Measurements from ENCODE around the gene OR7A10.

Gene OR7A10

GRCh38 chr19:14848822-14849221 lies at the start of gene OR7A10:
TSS of gene OR7A10 (minus strand) at chr19:14848922. CDS start at chr19:14841877, 7,045 bp downstream.
- FAIRE-seq (no peak), DNase-seq (ENCODE audit: insufficient read length, low spot score) (no peak)

GRCh38 chr19:14890643-14891379 lies 42.1 kb upstream of the OR7A10 start:
- FAIRE-seq (no peak), DNase-seq (ENCODE audit: insufficient read length, low spot score) (no peak)

- no peak for DNase-seq (ENCODE audit: insufficient read length, low spot score)
- no peak for FAIRE-seq
Observed at GRCh38 chr19:14889994-14890642, 41.4 kb upstream of the OR7A10 start.

DNA sequence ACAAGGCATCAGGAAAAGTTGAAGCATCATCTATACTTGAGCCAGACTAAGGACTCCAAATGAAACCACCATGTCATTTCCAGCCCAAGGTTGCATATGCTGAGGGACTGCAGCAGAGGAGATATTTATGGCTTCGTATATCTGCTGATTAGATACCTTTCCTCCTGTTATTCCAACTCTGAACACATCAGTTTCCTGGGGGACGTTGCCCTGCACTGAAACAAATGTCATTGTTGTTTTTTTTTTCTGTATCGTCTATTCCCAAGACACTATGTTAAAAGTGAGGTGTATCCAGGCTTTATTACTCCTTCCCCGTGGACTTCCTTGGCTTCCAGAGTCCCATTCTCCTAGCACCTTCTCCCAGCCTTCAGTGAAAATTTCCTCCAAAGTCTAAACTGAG lies 37.3 kb upstream of the OR7A10 start, which contains the start of gene OR7A17:
OR7A17 (minus strand) TSS at position 101 of the 400 bp plus-strand sequence. CDS start 4,777 bp downstream, outside the sequence.
- no peak for FAIRE-seq

DNA sequence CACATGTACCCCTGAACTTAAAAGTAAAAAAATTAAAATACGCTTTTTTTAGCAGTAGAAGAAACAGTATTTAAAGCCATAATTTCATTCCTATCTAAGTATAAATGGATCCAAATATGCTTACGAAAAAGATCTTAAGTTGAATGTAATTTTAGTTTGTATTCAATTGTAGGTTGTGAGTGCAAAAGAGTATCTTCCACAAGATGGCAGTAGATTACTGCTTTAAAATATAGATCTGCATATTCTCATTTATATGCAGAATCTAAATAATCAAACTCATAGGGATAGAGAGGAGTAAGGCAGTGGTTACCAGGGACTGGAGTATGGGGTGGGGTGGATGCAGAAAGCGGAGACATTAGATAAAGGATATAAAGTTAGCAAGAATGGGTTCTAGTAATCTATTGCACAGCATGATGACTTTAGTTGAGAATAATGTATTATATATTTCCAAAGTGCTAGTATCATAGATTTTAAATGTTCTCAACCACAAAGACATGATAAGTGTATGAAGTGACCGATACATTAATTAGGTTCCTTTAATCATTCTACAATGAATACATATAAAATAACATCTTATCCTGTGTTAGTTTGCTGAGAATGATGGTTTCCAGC lies 23.0 kb upstream of the OR7A10 start:
- FAIRE-seq (no peak), DNase-seq (ENCODE audit: insufficient read length, low spot score) (peak; percentile 21)

More for the DNA sequence above, 37.3 kb upstream of the OR7A10 start, which contains the start of gene OR7A17:
- DNase-seq (ENCODE audit: insufficient read length, low spot score): no peak

- FAIRE-seq: no peak
- no peak for DNase-seq (ENCODE audit: insufficient read length, low spot score)
Observed at GRCh38 chr19:14868497-14868896, 19.8 kb upstream of the OR7A10 start.

GRCh38 chr19:14843578-14843977 lies 5.1 kb downstream of the OR7A10 start:
- DNase-seq (ENCODE audit: insufficient read length, low spot score) (no peak), FAIRE-seq (no peak)

- FAIRE-seq (no peak), DNase-seq (ENCODE audit: insufficient read length, low spot score) (no peak)
Observed at GRCh38 chr19:14843169-14843568, 5.6 kb downstream of the OR7A10 start.

DNA sequence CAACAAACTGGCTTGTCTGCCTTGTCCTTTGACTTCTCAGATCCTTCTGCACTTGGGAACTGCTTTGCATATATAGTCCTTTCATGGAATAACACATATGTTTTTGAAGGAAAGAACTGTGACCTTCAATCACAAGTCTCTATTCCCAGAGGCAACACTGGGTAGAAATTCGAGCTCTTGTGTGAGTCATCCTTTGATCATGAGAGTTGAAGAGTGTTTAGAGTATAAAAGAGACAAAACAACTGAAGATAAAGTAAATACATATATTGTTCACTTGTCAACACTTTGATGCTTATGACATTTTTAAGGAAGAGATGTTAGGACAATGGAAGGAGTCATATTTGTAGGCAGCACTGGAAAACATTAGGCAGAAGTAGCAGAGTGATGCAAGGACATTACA lies 8.5 kb downstream of the OR7A10 start:
- DNase-seq (ENCODE audit: insufficient read length, low spot score): no peak
- FAIRE-seq: no peak

DNA sequence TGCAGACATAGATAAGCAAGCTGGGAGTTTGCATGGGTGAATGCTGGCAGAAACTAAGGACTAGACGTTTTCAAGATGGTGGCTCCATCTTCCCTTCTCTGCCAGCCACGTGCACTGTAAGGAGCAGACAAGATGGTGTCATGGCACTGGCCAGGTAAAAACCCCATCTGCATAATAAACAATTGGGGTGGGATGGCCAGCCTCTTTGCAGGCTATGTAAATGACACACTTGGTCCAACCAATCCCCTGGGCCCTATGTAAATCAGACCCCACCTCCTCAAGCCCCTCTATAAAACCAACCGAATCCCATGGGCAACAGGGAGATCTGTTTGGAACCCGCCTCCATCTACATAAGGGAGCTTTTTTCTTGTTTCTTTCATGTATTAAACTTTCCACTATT lies 11.3 kb downstream of the OR7A10 start:
- FAIRE-seq (no peak), DNase-seq (ENCODE audit: insufficient read length, low spot score) (no peak)

DNA sequence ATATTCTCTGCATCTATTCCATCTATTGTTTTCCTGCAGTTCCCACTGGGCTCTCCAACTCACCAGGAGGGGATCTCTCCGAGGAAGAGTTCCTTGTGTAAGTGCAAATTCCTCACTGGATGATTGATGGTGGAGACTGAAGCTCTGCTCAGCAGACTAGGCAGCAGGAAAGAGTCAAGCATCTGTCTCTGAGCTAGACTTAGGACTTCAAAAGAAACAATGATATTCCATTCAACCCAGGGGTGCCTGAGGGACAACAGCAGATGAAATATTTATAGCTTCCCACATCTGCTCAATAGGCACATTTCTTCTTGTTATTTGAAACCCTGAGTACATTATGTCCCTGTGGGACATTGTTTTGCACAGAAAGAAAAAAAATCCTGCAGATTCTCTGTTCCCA lies 13.7 kb downstream of the OR7A10 start, which contains the start of the genes OR7A5 and OR7C1:
OR7A5 (minus strand) TSS at position 175 of the 400 bp plus-strand sequence. CDS start 6,944 bp downstream, outside the sequence.
OR7C1 (minus strand) TSS at position 175 of the 400 bp plus-strand sequence. CDS start 35,049 bp downstream, outside the sequence.
- FAIRE-seq: no peak
- no peak for DNase-seq (ENCODE audit: insufficient read length, low spot score)

DNA sequence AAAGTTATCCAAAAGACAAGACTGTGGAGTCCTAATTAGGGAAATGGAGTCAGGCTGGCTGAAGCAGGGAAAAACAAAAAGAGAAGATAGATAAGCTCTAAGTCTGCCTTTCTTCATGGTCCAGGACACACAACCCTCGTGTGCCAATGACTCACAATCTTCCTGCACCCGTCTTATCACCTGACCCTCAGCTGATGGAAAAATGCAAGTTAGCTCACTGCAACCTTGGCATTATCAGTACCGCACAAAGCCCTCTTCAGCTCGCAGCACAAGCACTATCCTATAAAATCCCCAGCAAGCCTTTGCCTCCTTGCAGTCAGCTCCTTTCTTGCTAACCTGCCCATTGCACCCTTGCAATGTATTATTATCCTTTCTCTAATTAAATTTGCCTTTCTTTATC lies 18.0 kb downstream of the OR7A10 start:
- DNase-seq (ENCODE audit: insufficient read length, low spot score): no peak
- FAIRE-seq: no peak

- DNase-seq (ENCODE audit: insufficient read length, low spot score): no peak
- FAIRE-seq: no peak
Observed at GRCh38 chr19:14826006-14826405, 22.7 kb downstream of the OR7A10 start.

GRCh38 chr19:14821937-14822336 lies 26.8 kb downstream of the OR7A10 start:
- FAIRE-seq (no peak), DNase-seq (ENCODE audit: insufficient read length, low spot score) (no peak)

DNA sequence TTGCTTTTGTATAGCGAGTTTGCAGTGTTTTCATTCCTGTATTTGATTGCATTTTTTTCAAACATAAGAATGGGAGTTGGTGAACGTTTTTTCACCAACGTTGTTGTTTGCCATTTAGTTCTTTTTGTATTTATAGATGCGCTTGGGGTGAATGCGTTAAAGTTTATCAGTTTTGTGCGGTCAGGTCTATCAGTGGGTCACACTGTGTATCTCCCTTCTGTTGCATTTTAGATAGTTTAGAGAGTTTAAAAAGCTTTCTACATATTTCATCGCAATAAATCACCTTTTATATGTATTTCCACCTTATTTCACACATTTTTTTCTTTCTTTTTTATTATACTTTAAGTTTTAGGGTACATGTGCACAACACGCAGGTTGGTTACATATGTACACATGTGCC lies 30.1 kb downstream of the OR7A10 start:
- FAIRE-seq: no peak
- DNase-seq (ENCODE audit: insufficient read length, low spot score): no peak

DNA sequence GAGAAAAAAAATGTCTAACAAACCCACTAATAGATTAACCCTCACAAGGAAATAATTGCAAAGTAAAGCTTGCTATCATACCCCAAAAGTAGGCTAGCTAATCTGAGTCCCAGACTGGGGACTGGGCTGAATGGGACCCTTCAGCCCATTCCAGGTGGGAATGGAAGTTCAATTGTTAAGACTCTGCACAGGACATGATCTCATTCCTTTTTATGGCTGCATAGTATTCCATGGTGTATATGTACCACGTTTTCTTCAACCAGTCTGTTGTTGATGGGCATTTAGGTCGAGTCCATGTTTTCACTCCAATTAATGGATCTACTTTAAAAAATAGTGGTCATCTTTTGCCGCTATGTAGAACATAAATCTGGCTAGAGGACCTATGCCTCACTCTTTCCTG lies 31.7 kb downstream of the OR7A10 start:
- DNase-seq (ENCODE audit: insufficient read length, low spot score): no peak
- FAIRE-seq: no peak

DNA sequence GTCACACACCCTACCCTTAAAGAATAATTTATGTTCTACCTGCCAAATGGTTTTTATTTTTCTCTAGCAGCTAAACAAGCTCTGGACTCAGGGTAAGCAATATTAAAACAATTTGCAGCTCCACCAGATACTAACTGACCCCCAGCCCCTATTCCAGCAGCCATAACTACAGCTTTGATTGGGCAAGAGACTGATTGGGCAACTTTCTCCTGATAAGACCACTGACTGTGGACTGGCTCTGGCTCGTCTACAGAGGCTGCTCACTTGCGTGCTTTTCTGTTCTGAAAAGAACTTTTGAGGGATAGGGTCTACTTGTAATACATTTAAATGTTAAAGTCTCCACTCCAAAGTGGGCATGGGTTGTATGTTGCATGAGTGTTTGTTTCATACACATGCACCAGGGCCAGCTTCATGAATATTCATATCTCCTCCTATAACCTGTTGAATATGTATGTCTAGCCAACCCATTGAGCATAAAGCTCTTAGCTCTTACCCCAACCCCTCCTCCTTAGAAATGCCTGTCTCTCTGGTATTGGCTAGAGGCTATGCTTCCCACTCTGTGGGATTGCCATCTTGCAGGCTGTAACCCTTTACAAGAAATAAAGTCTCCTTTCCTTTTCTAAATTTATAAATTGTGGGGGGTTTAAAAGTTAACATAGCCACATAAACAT lies 33.6 kb downstream of the OR7A10 start:
- FAIRE-seq (no peak), DNase-seq (ENCODE audit: insufficient read length, low spot score) (no peak)

GRCh38 chr19:14809272-14810057 lies 39.3 kb downstream of the OR7A10 start:
- DNase-seq (ENCODE audit: insufficient read length, low spot score): no peak
- no peak for FAIRE-seq

- no peak for FAIRE-seq
- no peak for DNase-seq (ENCODE audit: insufficient read length, low spot score)
Observed at GRCh38 chr19:14804765-14805164, 44.0 kb downstream of the OR7A10 start.

DNA sequence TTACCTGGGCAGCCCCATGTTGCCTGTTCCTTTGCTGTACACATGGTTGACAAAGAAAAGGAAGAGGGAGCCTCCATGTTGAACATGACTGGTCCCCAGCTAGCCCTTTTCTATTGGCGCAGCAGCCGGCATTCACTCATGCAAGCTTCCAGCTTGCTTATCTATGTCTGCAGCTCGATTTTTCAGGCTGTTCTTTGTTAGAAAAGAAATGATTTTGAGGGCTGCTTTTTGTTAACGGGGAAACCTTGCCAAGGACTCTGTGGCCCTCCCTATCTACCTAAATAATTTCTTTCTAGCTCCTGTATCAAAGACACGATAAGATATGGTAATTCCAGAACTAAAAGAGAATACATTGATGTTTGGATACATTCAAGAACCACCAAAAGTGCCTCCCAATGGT lies 50.0 kb downstream of the OR7A10 start:
- DNase-seq (ENCODE audit: insufficient read length, low spot score) (no peak), FAIRE-seq (no peak)
